Fibroblast of the conjunctiva (primary cell): Measurements from ENCODE around the gene ZNF726.
A peak's percentile ranks its signal among the peaks of the same experiment; 100 is the strongest.
"Not testable (repeated sequence)": the region's sequence is repeated elsewhere in the genome, so short reads cannot be mapped to it uniquely, and the experiment has no call there.

Source experiments
- DNase-seq: peaks from one replicate; pipeline ENCODE4 v3.0.0-alpha.2; 2010; ENCODE audit warnings: low read depth

The ZNF726 gene

GRCh38 chr19:23946569-23946968 lies 31.9 kb downstream of the ZNF726 start:
- DNase-seq = no peak

GRCh38 chr19:23949611-23950010 lies 34.9 kb downstream of the ZNF726 start:
- DNase-seq = peak; percentile 6

- DNase-seq = no peak
Observed at GRCh38 chr19:23956051-23956450, 41.4 kb downstream of the ZNF726 start.

GRCh38 chr19:23957660-23958281 lies 43.1 kb downstream of the ZNF726 start:
- peak; percentile 18 for DNase-seq

GRCh38 chr19:23963396-23963795 lies 48.7 kb downstream of the ZNF726 start:
- DNase-seq = not testable (repeated sequence)

GRCh38 chr19:23963881-23964280 lies 49.2 kb downstream of the ZNF726 start:
- not testable (repeated sequence) for DNase-seq

GRCh38 chr19:23964334-23964733 lies 49.6 kb downstream of the ZNF726 start:
- DNase-seq = not testable (repeated sequence)

- DNase-seq = no peak
Observed at GRCh38 chr19:23969630-23970029, 54.9 kb downstream of the ZNF726 start.

GRCh38 chr19:23971598-23971997 lies 56.9 kb downstream of the ZNF726 start:
- DNase-seq = no peak

GRCh38 chr19:23972161-23972560 lies 57.5 kb downstream of the ZNF726 start:
- no peak for DNase-seq

- no peak for DNase-seq
Observed at GRCh38 chr19:23974941-23975340, 60.3 kb downstream of the ZNF726 start.

GRCh38 chr19:23976631-23977030 lies 61.9 kb downstream of the ZNF726 start:
- not testable (repeated sequence) for DNase-seq

GRCh38 chr19:23977256-23977655 lies 62.6 kb downstream of the ZNF726 start:
- DNase-seq = not testable (repeated sequence)

- no peak for DNase-seq
Observed at GRCh38 chr19:23978068-23978467, 63.4 kb downstream of the ZNF726 start.

GRCh38 chr19:23980805-23981204 lies 66.1 kb downstream of the ZNF726 start:
- DNase-seq = no peak

- no peak for DNase-seq
Observed at GRCh38 chr19:23981863-23982262, 67.2 kb downstream of the ZNF726 start.

GRCh38 chr19:23983406-23983805 lies 68.7 kb downstream of the ZNF726 start:
- DNase-seq = no peak
